ENCODE results near the gene ASCL5.

DNA sequence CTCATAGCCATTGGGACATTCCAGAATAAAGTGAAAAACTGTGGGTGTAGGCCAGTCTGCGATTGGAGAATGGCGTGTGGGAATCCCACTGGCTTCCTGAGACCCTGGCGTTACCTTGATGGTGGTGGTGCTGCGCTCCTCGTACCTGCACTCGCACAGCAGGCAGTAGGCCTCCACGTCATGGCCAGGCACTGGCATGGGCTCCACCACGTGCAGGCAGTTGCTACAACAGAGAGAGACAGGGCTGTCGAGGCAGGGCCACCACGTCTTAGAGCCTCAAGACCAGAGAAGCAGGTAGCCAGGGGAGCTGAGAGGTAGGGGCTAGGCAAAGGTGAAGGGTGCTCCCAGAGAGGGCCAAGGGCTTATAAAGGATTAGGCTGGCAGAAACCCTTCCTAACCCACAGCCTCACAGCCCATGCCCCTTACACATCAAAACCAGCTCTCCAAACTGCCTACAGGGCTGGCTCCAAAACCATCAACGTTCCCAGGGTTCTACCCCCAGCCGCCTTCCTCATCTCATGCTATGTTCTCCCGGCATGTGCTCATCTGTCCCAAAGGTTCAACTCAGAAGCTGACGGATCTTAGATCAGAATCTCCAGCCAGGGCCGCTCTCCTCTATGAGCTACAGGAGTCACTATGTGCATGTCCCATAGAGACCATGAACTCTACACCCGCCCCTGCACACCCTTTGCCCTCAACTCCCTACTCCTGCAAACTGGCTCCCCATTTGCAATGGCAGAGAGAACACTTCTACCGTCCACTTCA lies 19.8 kb upstream of the ASCL5 start:
- TF ChIP-seq CTCF (conservative IDR thresholded peaks at IDR 0.05) (no peak), EZH2 (IDR thresholded peaks at IDR 0.05; ENCODE audit: low read depth) (no peak)

All from PC-9 (cell line).